MM.1S (cell line): ENCODE data around the gene CILP.
"Not testable (repeated sequence)": the region's sequence is repeated elsewhere in the genome, so short reads cannot be mapped to it uniquely, and the experiment has no call there.

Experiments used
- DNase-seq: peaks from one replicate; pipeline ENCODE4 v3.0.0-alpha.2; 2015
- H2AFZ ChIP-seq: fragments of 300-600 bp; sonication (generic); 2 replicates; pipeline ENCODE4 v1.6.0; 2016; ENCODE audit warnings: antibody characterized with exemption, low read length
- H3F3A ChIP-seq: fragments of 300-600 bp; sonication (generic); 2 replicates; pipeline ENCODE4 v1.6.1; 2016; ENCODE audit warnings: mild to moderate bottlenecking, antibody characterized with exemption, low read length, moderate library complexity, mixed read lengths; ENCODE audit not compliant: insufficient read depth
- H3K27ac ChIP-seq: fragments of 300-600 bp; sonication (generic); 2 replicates; pipeline ENCODE4 v1.5.1; 2016; ENCODE audit warnings: mild to moderate bottlenecking, low read length
- H3K27me3 ChIP-seq: fragments of 300-600 bp; sonication (generic); replicated peaks from 2 replicates; pipeline ENCODE4 v1.6.0; 2016; ENCODE audit warnings: low read length; ENCODE audit not compliant: insufficient read depth
- H3K36me3 ChIP-seq: fragments of 300-600 bp; sonication (generic); replicated peaks from 2 replicates; pipeline ENCODE4 v1.6.1; 2016; ENCODE audit warnings: mild to moderate bottlenecking, low read length, mixed read lengths; ENCODE audit not compliant: insufficient read depth
- H3K4me1 ChIP-seq: fragments of 300-600 bp; sonication (generic); 2 replicates; pipeline ENCODE4 v1.6.1; 2016; ENCODE audit warnings: low read length, mixed read lengths
- H3K4me2 ChIP-seq: fragments of 300-600 bp; sonication (generic); 2 replicates; pipeline ENCODE4 v1.6.0; 2016; ENCODE audit warnings: low read depth, low read length
- H3K4me3 ChIP-seq: fragments of 300-600 bp; sonication (generic); 2 replicates; pipeline ENCODE4 v1.5.1; 2016; ENCODE audit warnings: low read length, mixed read lengths
- H3K79me2 ChIP-seq: fragments of 300-600 bp; sonication (generic); 2 replicates; pipeline ENCODE4 v1.6.1; 2016; ENCODE audit warnings: mixed run types, low read length, mixed read lengths
- H3K9ac ChIP-seq: fragments of 300-600 bp; sonication (generic); 2 replicates; pipeline ENCODE4 v1.6.1; 2016; ENCODE audit warnings: low read length, mixed read lengths
- H3K9me2 ChIP-seq: fragments of 300-600 bp; sonication (generic); replicated peaks from 2 replicates; pipeline ENCODE4 v1.6.1; 2016; ENCODE audit warnings: mild to moderate bottlenecking, low read length, mixed read lengths; ENCODE audit not compliant: insufficient read depth
- H3K9me3 ChIP-seq: fragments of 300-600 bp; sonication (generic); replicated peaks from 2 replicates; pipeline ENCODE4 v1.6.1; 2016; ENCODE audit warnings: mild to moderate bottlenecking, low read length, mixed read lengths; ENCODE audit not compliant: insufficient read depth
- H4K20me1 ChIP-seq: fragments of 300-600 bp; sonication (generic); 2 replicates; pipeline ENCODE4 v1.6.1; 2016; ENCODE audit warnings: mild to moderate bottlenecking, low read length, moderate library complexity, mixed read lengths; ENCODE audit not compliant: insufficient read depth
- EZH2 ChIP-seq: fragments of 300-600 bp; sonication (generic); optimal IDR thresholded peaks from 2 replicates; pipeline ENCODE3; 2017; ENCODE audit warnings: low read depth, mild to moderate bottlenecking, antibody characterized with exemption, low read length, mixed read lengths
- EZH2phosphoT487 ChIP-seq: fragments of 300-600 bp; sonication (generic); IDR thresholded peaks from 2 replicates; pipeline ENCODE4 v1.6.1; 2018; ENCODE audit warnings: antibody characterized with exemption, low read length
- TF ChIP-seq, protein P1 (sequence below): fragments of 300-600 bp; sonication (generic); IDR thresholded peaks from 2 replicates; pipeline ENCODE4 v1.5.1; 2016; ENCODE audit warnings: antibody characterized with exemption, low read length, mixed read lengths

CILP gene

DNA sequence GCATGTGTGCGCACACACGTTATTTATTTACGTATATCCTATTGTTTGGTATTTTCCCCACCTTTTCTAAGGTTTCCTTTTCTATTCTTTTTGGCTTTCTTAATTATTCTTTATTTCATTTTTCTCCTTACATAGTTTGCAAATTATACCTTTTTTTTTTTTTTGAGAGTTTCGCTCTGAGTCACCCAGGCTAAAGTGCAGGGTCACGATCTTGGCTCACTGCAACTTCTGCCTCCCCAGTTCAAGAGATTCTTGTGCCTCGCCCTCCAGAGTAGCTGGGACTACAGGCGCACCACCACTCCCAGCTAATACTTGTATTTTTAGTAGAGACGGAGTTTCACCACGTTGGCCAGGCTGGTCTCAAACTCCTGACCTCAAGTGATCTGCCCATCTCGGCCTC lies 20.0 kb upstream of the CILP start:
- H3K9ac ChIP-seq = no peak overlapping the region
- no peak overlapping the region for H3K4me3 ChIP-seq
- no peaks in the 10 kb centered on the region for H3K4me1 ChIP-seq
- H3K27ac ChIP-seq = no peak overlapping the region
- no peaks in the 10 kb centered on the region for H3K9me3 ChIP-seq
- no peaks in the 10 kb centered on the region for H4K20me1 ChIP-seq
- H3K27me3 ChIP-seq = no peaks in the 10 kb centered on the region
- TF ChIP-seq EZH2phosphoT487 (no peak), EZH2 (no peak)
- TF ChIP-seq, protein P1, sequence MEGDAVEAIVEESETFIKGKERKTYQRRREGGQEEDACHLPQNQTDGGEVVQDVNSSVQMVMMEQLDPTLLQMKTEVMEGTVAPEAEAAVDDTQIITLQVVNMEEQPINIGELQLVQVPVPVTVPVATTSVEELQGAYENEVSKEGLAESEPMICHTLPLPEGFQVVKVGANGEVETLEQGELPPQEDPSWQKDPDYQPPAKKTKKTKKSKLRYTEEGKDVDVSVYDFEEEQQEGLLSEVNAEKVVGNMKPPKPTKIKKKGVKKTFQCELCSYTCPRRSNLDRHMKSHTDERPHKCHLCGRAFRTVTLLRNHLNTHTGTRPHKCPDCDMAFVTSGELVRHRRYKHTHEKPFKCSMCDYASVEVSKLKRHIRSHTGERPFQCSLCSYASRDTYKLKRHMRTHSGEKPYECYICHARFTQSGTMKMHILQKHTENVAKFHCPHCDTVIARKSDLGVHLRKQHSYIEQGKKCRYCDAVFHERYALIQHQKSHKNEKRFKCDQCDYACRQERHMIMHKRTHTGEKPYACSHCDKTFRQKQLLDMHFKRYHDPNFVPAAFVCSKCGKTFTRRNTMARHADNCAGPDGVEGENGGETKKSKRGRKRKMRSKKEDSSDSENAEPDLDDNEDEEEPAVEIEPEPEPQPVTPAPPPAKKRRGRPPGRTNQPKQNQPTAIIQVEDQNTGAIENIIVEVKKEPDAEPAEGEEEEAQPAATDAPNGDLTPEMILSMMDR = no peak
- H3K9me2 ChIP-seq = no peaks in the 10 kb centered on the region
- H3K79me2 ChIP-seq = no peaks in the 10 kb centered on the region
- no peaks in the 10 kb centered on the region for H3F3A ChIP-seq
- no peak overlapping the region for H2AFZ ChIP-seq
- H3K36me3 ChIP-seq = no peaks in the 10 kb centered on the region
- no peak for DNase-seq
- H3K4me2 ChIP-seq = no peak overlapping the region

DNA sequence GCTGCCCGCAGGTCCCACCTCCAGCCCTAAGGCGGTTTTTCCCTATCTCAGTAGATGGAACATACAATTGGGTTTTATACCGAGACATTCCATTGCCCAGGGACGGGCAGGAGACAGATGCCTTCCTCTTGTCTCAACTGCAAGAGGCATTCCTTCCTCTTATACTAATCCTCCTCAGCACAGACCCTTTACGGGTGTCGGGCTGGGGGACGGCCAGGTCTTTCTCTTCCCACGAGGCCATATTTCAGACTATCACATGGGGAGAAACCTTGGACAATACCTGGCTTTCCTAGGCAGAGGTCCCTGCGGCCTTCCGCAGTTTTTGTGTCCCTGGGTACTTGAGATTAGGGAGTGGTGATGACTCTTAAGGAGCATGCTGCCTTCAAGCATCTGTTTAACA lies 15.6 kb upstream of the CILP start:
- H3K36me3 ChIP-seq, H3K27me3 ChIP-seq, DNase-seq, H3K4me3 ChIP-seq, H3K9me2 ChIP-seq, H3K4me1 ChIP-seq, H2AFZ ChIP-seq, H3K9ac ChIP-seq, H4K20me1 ChIP-seq, H3K79me2 ChIP-seq, H3K9me3 ChIP-seq, H3K27ac ChIP-seq, H3F3A ChIP-seq, H3K4me2 ChIP-seq: not testable (repeated sequence)

DNA sequence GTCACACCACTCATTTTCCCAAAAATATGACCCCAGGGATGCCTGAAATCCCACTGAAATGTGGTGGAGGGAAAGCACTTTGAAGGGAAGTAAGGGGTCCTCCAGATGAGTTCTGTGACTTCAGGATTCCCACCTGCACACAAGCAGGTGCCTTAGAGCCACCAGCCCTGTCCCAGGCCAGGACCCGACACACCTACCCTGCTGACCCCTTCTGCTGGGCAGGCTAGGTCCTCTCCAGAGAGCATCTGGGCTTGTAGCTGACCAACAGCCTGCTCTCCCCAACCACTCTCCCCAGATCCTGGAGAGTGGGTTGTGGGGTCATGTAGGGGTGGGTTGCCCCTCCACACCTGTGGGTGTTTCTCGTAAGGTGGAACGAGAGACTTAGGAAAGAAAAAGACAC lies 14.9 kb upstream of the CILP start:
- Histone ChIP-seq H3K4me3 (no peak overlapping the region), H3K9me3 (no peaks in the 10 kb centered on the region), H3K4me1 (no peaks in the 10 kb centered on the region), H3K27me3 (no peaks in the 10 kb centered on the region), H3K4me2 (no peak overlapping the region), H3F3A (no peaks in the 10 kb centered on the region), H3K9me2 (no peaks in the 10 kb centered on the region), H3K79me2 (no peaks in the 10 kb centered on the region), H3K9ac (no peak overlapping the region), H3K36me3 (no peaks in the 10 kb centered on the region), H2AFZ (no peak overlapping the region), H3K27ac (no peak overlapping the region), H4K20me1 (no peaks in the 10 kb centered on the region)
- DNase-seq = no peak
- TF ChIP-seq EZH2 (no peak), EZH2phosphoT487 (no peak)
- TF ChIP-seq, protein P1 = no peak

DNA sequence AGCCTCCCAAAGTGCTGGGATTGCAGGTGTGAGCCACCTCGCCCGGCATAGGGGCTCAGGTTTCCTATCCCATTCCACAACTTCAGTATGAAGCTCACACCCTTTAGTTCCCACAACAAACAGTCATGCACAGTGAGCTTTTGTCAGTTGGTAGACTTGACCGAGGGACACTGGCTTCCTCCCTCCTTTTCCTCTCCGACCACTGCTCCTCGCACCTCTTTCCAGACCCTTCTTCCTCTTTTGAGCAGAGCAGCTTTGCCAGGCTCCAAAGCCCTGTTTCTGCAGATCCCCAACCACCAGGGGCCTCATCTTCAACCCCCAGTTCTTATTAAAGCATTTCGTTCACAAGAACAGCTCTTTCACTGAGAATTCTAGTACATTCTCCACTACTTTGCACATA lies 12.7 kb upstream of the CILP start:
- no peaks in the 10 kb centered on the region for H3K9me3 ChIP-seq
- H4K20me1 ChIP-seq = no peaks in the 10 kb centered on the region
- no peaks in the 10 kb centered on the region for H3K36me3 ChIP-seq
- no peak overlapping the region for H3K4me3 ChIP-seq
- H3K4me2 ChIP-seq = no peak overlapping the region
- H3K27ac ChIP-seq = no peak overlapping the region
- DNase-seq = no peak
- no peaks in the 10 kb centered on the region for H3K4me1 ChIP-seq
- no peak overlapping the region for H2AFZ ChIP-seq
- H3K79me2 ChIP-seq = no peaks in the 10 kb centered on the region
- no peak for TF ChIP-seq EZH2
- TF ChIP-seq, protein P1 = no peak
- TF ChIP-seq EZH2phosphoT487 = no peak
- H3K9me2 ChIP-seq = no peaks in the 10 kb centered on the region
- H3K27me3 ChIP-seq = no peaks in the 10 kb centered on the region
- H3F3A ChIP-seq = no peaks in the 10 kb centered on the region
- no peak overlapping the region for H3K9ac ChIP-seq
